GM18502 (cell line): ENCODE data around the gene PLEKHH2.
"Not testable (repeated sequence)": the region's sequence is repeated elsewhere in the genome, so short reads cannot be mapped to it uniquely, and the experiment has no call there.

ENCODE experiments used
- ATAC-seq: cut with Tn5 transposase; IDR thresholded peaks from one replicate; pipeline ENCODE4 v1.9.1; 2021; ENCODE audit warnings: mild to moderate bottlenecking; ENCODE audit not compliant: unreplicated experiment, poor library complexity

PLEKHH2 gene

DNA sequence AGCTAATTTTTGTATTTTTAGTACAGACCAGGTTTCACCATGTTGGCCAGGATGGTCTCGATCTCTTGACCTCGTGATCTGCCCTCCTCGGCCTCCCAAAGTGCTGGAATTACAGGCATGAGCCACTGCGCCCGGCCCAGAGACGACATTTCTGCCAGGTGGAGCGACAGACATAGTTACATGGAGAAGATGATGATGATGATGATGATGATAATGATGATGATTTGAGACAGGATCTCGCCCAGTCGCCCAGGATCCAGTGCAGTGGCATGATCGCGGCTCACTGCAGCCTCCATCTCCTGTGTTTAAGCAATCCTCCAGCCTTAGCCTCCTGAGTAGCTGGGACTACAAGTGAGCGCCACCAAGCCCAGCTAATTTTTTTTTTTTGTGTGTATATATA, 907 bp upstream of the PLEKHH2 start:
- ATAC-seq = not testable (repeated sequence)

GRCh38 chr2:43636621-43637020, 439 bp upstream of the PLEKHH2 start:
- ATAC-seq = no peak

GRCh38 chr2:43642363-43642762, 5.3 kb downstream of the PLEKHH2 start:
- no peak for ATAC-seq

- no peak for ATAC-seq
These were observed 6.6 kb downstream of the PLEKHH2 start for GRCh38 chr2:43643680-43644079.

DNA sequence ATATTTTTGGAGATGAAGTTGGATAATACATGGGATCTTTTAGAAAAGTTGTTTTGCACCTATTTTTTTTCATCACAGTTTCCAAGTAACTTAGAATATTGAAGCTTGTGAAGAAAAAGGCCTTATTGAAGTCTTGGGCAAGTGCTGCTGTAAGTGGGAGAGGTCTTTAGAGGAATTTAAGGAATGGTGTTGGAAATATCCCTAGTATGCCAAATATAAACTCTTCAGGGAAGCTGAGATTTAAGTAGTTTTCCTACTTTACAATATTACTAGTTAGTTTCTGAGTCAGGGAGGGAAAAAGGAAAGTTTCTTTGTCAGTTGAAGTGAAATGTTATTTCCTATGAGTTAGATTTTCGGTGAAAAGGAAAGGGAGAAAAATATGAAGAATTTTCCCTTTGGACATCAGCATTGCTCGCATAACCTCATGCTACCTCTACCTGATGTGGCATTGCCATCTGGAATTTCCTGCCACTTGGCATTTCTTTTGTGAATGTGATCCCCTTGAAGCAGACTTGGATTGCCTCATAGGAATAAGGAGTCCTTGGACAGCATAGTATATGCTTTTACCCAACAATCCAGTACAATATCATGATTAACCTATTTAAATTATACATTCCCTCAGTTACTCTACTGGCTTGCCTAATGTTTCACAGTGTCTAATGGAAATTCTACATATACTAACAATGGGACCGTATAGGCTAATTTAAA, 12.1 kb downstream of the PLEKHH2 start:
- no peak for ATAC-seq

- no peak for ATAC-seq
These were observed 16.4 kb downstream of the PLEKHH2 start for GRCh38 chr2:43653506-43653905.

GRCh38 chr2:43657241-43657640, 20.2 kb downstream of the PLEKHH2 start:
- no peak for ATAC-seq

GRCh38 chr2:43675646-43676321, 38.7 kb downstream of the PLEKHH2 start:
- no peak for ATAC-seq

DNA sequence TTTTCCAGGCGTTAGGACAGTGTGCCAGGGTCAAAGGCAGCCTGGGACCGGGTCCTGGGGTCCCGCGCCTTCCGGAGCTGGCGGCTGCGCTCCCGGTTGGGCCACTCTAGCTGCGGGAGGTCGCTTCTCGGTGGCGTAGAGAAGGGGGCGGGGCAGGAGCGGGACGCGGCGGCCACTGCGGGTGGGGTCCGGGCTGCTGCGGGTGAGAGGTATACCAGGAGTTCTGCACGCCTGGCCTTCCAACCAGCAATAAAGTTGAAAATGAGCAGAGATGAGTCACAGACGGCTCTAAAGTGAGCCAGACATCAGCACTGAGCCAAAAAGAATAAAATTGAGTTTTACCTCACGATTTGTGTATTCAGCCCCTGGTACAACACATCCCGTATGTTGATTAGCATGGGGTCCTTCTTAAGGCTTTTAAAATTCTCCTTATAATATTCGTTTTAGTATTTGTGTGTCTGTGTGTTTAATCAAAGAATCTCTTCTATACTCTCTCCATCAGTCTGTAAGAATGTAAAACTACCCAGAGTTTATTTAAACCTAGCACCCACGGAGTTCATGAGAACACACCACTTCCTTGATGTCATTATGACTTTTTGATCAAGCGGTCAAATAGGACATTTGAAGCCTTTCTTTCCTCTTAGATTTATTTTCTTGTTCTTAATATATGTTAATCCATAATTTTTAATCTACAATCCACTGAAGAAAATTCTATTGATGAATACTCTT, 39.4 kb downstream of the PLEKHH2 start, which contains the start of gene C1GALT1C1L:
Gene C1GALT1C1L (minus strand): TSS at position 108 of the 729 bp plus-strand sequence. CDS start 107 bp downstream, at position 1.
- ATAC-seq = no peak

- ATAC-seq = not testable (repeated sequence)
These were observed 40.7 kb downstream of the PLEKHH2 start for GRCh38 chr2:43677783-43678182.

- no peak for ATAC-seq
These were observed 48.3 kb downstream of the PLEKHH2 start for GRCh38 chr2:43685357-43685756.

- ATAC-seq = no peak
These were observed 52.9 kb downstream of the PLEKHH2 start for GRCh38 chr2:43689999-43690398.

DNA sequence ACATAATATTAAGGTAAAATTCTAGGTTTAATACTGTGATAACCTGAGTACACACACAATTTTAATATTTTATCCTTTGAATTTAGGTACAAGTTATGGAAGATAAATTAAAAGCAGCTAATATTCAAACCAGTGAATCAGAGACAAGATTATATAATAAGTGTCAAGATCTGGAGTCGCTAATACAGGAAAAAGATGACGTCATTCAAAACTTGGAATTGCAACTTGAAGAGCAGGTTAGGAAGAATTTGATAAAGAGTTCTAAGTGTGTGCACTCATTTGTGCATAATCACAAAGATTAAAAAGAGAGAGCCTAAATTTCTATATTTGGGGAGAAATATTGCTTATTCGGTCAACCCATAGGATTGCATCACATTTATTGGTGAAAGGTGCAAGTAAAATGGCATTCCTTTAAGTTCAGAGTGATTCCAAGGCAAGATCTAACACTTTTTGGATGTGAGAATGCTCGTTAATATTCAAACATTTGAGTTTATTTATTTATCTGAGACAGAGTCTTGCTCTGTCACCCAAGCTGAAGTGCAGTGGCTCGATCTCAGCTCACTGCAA, 55.5 kb downstream of the PLEKHH2 start:
- ATAC-seq = no peak

DNA sequence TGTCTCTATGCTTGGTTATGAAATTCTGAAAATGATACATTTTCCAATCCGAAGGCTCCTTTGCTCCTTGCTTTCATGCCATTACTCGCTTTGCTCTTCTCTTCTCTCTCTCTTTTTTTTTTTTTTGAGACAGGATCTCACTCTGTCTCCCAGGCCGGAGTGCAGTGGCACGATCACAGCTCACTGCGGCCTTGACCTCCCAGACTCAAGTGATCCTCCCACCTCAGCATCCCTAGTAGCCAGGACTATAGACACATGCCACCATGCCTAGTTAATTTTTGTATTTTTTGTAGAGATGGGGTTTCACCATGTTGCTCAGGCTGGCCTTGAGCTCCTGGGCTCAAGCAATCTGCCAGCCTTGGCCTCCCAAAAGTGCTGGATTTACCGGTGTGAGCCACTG, 61.1 kb downstream of the PLEKHH2 start:
- not testable (repeated sequence) for ATAC-seq

DNA sequence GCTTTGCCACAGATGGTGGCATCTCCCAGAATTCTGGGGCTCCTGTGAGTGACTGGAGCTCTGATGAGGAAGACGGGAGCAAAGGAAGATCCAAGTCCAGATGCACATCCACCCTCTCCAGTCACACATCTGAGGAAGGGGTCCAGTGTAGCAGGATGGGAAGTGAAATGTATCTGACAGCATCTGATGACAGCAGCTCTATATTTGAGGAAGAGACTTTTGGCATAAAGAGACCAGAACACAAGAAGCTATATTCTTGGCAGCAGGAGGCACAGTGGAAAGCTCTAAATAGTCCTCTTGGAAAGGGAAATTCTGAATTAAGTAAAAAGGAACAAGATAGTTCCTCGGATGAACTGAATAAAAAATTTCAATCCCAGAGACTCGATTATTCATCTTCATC, 62.7 kb downstream of the PLEKHH2 start:
- no peak for ATAC-seq

GRCh38 chr2:43701111-43701510, 64.1 kb downstream of the PLEKHH2 start:
- ATAC-seq = no peak

- ATAC-seq = no peak
These were observed 70.4 kb downstream of the PLEKHH2 start for GRCh38 chr2:43707255-43708015.

GRCh38 chr2:43708178-43708577, 71.1 kb downstream of the PLEKHH2 start:
- no peak for ATAC-seq

GRCh38 chr2:43708891-43709290, 71.8 kb downstream of the PLEKHH2 start:
- no peak for ATAC-seq

DNA sequence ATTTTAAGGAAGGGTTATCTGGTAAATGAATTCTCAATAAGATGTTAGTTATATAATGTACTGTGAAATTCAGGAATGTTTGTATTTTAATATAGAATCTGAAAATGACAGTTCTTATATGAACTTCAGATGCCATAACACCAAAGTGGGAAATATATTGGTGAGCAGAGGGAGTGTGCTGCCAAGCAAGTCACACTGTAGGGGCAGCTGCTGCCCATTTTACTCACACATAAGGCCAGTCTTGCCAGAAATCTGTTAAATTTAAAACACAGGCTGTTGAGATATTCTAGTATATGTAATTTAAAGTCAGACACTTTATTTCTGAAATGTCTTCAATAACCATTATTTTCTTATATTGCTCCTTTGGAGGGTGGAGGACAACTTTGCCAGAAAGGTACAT, 73.8 kb downstream of the PLEKHH2 start:
- no peak for ATAC-seq
